ENCODE data around the gene BTN2A1.

DNA sequence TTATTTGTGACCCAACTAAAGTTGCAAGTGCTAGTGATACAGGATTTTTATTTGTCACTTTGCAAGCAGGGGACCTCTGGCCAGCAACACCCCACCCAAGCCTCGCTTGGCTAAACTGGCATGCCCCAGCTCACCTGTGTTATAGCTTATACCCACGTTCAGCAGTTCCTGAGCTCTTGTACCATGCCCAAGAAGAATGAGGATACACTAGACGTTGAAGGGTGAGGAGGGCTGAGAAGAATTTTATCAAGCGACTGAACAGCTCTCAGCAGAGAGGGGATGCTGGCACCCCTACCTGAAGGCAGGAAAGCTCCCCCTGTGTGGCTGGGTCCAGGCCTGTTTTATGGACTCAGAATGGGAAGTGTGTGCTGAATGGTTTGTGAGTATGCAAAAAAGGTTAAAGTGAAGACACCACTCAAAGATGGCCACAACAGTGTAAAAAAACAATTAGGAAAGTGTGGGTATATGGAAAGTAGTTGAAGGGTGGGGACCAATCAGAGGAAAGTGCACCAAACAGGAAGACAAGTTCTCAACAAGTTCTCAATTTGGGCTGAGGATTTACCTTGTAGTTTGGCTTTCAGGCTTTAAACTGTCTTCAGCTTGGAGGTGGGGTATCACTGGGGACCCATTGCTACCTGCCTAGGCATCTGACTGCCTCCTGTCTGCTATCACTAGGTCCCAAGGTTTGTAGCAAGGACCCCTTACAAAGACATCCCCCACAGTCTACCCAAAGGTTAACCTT is 15.0 kb downstream of the BTN2A1 start:
- TF ChIP-seq HCFC1 (IDR thresholded peaks at IDR 0.05; ENCODE audit: low read depth, low read length): no peak
- no peak for TF ChIP-seq HNRNPK (IDR thresholded peaks at IDR 0.05; ENCODE audit: low read depth, low read length, poor library complexity, severe bottlenecking)
- no peak for TF ChIP-seq GTF2A2 (tag; IDR thresholded peaks at IDR 0.05)
- TF ChIP-seq ZNF644 (tag; IDR thresholded peaks at IDR 0.05; ENCODE audit: low read depth): no peak
